Mucosa of rectum (tissue), 2 donors: ENCODE data around the gene OPCML.

ENCODE experiments used
- H3K27ac ChIP-seq, 2 donors: one replicate each; pipeline ENCODE4 v1.7.0; 2013; ENCODE audit warnings: inconsistent platforms in 2 of 2, low read depth in 2 of 2, low read length in 2 of 2
- H3K27me3 ChIP-seq, 2 donors: one replicate each; pipeline ENCODE4 v1.7.0; 2013; ENCODE audit warnings: low read length in 2 of 2; ENCODE audit not compliant: control insufficient read depth in 2 of 2, insufficient read depth in 2 of 2
- H3K36me3 ChIP-seq, 2 donors: one replicate each; pipeline ENCODE4 v1.7.0; 2013; ENCODE audit warnings: low read length in 2 of 2; ENCODE audit not compliant: control insufficient read depth in 2 of 2, insufficient read depth in 2 of 2
- H3K4me1 ChIP-seq, 2 donors: one replicate each; pipeline ENCODE4 v1.7.0; 2013; ENCODE audit warnings: low read length in 2 of 2, mild to moderate bottlenecking in 1 of 2; ENCODE audit not compliant: control insufficient read depth in 2 of 2, insufficient read depth in 2 of 2
- H3K4me3 ChIP-seq, 2 donors: one replicate each; pipeline ENCODE4 v1.7.0; 2013; ENCODE audit warnings: low read length in 2 of 2
- H3K9ac ChIP-seq, 2 donors: one replicate each; pipeline ENCODE4 v1.7.0; 2013; ENCODE audit warnings: low read length in 2 of 2, low read depth in 1 of 2, mild to moderate bottlenecking in 1 of 2
- H3K9me3 ChIP-seq, 2 donors: one replicate each; pipeline ENCODE4 v1.7.0; 2013; ENCODE audit warnings: low read length in 2 of 2; ENCODE audit not compliant: control insufficient read depth in 2 of 2
- donor health status: healthy.
- donor health status: Normal muscosa, but diverticular disease.

Gene OPCML

GRCh38 chr11:133191931-133192330 is 340.4 kb downstream of the OPCML start:
- H3K4me3 ChIP-seq: no peak overlapping the region
- H3K9me3 ChIP-seq: no peaks in the 10 kb centered on the region
- no peaks in the 10 kb centered on the region for H3K4me1 ChIP-seq

GRCh38 chr11:133181667-133182066 is 350.6 kb downstream of the OPCML start:
- Histone ChIP-seq H3K9me3 (no peaks in the 10 kb centered on the region), H3K27me3 (peaks cover 0 to 2% of the 10 kb centered on the region in 2 donors), H3K36me3 (no peaks in the 10 kb centered on the region), H3K4me3 (no peak overlapping the region), H3K9ac (no peak overlapping the region), H3K27ac (no peak overlapping the region), H3K4me1 (no peaks in the 10 kb centered on the region)

More at GRCh38 chr11:133191931-133192330, 340.4 kb downstream of the OPCML start:
- no peak overlapping the region for H3K27ac ChIP-seq
- H3K9ac ChIP-seq: no peak overlapping the region
- no peaks in the 10 kb centered on the region for H3K27me3 ChIP-seq
- no peaks in the 10 kb centered on the region for H3K36me3 ChIP-seq

- no peaks in the 10 kb centered on the region for H3K9me3 ChIP-seq
- peaks cover 0 to 2% of the 10 kb centered on the region in 2 donors for H3K27me3 ChIP-seq
- no peak overlapping the region for H3K27ac ChIP-seq
Measured at GRCh38 chr11:133181066-133181465, 351.2 kb downstream of the OPCML start.

GRCh38 chr11:133180201-133180600 is 352.1 kb downstream of the OPCML start:
- Histone ChIP-seq H3K4me1 (no peaks in the 10 kb centered on the region), H3K36me3 (no peaks in the 10 kb centered on the region), H3K9ac (no peak overlapping the region), H3K27ac (no peak overlapping the region), H3K9me3 (no peaks in the 10 kb centered on the region), H3K4me3 (no peak overlapping the region), H3K27me3 (peaks cover 0 to 2% of the 10 kb centered on the region in 2 donors)

More at GRCh38 chr11:133181066-133181465, 351.2 kb downstream of the OPCML start:
- H3K9ac ChIP-seq: no peak overlapping the region
- no peaks in the 10 kb centered on the region for H3K4me1 ChIP-seq
- H3K4me3 ChIP-seq: no peak overlapping the region
- H3K36me3 ChIP-seq: no peaks in the 10 kb centered on the region

- no peaks in the 10 kb centered on the region for H3K9me3 ChIP-seq
- no peaks in the 10 kb centered on the region for H3K27me3 ChIP-seq
- H3K4me3 ChIP-seq: no peak overlapping the region
- H3K9ac ChIP-seq: no peak overlapping the region
- H3K36me3 ChIP-seq: no peaks in the 10 kb centered on the region
- no peaks in the 10 kb centered on the region for H3K4me1 ChIP-seq
- H3K27ac ChIP-seq: no peak overlapping the region
Measured at GRCh38 chr11:133176748-133177147, 355.6 kb downstream of the OPCML start.

- H3K36me3 ChIP-seq: no peaks in the 10 kb centered on the region
- H3K27ac ChIP-seq: no peak overlapping the region
- no peak overlapping the region for H3K9ac ChIP-seq
- no peaks in the 10 kb centered on the region for H3K27me3 ChIP-seq
- no peaks in the 10 kb centered on the region for H3K9me3 ChIP-seq
- no peaks in the 10 kb centered on the region for H3K4me1 ChIP-seq
- no peak overlapping the region for H3K4me3 ChIP-seq
Measured at GRCh38 chr11:133175103-133175502, 357.2 kb downstream of the OPCML start.

GRCh38 chr11:133173810-133174412 is 358.4 kb downstream of the OPCML start:
- Histone ChIP-seq H3K27me3 (no peaks in the 10 kb centered on the region), H3K27ac (no peak overlapping the region), H3K4me3 (no peak overlapping the region), H3K36me3 (no peaks in the 10 kb centered on the region), H3K9me3 (no peaks in the 10 kb centered on the region), H3K4me1 (no peaks in the 10 kb centered on the region), H3K9ac (no peak overlapping the region)

- no peak overlapping the region for H3K9ac ChIP-seq
- H3K9me3 ChIP-seq: no peaks in the 10 kb centered on the region
- H3K4me3 ChIP-seq: no peak overlapping the region
- H3K4me1 ChIP-seq: no peaks in the 10 kb centered on the region
- no peak overlapping the region for H3K27ac ChIP-seq
- no peaks in the 10 kb centered on the region for H3K27me3 ChIP-seq
- H3K36me3 ChIP-seq: no peaks in the 10 kb centered on the region
Measured at GRCh38 chr11:133172349-133172748, 360.0 kb downstream of the OPCML start.

- no peaks in the 10 kb centered on the region for H3K36me3 ChIP-seq
- no peaks in the 10 kb centered on the region for H3K27me3 ChIP-seq
- H3K4me1 ChIP-seq: no peaks in the 10 kb centered on the region
- no peak overlapping the region for H3K4me3 ChIP-seq
- H3K9me3 ChIP-seq: no peaks in the 10 kb centered on the region
- no peak overlapping the region for H3K27ac ChIP-seq
- no peak overlapping the region for H3K9ac ChIP-seq
Measured at GRCh38 chr11:133171374-133171773, 360.9 kb downstream of the OPCML start.

- Histone ChIP-seq H3K4me3 (no peak overlapping the region), H3K27ac (no peak overlapping the region), H3K27me3 (no peaks in the 10 kb centered on the region), H3K9me3 (no peaks in the 10 kb centered on the region), H3K4me1 (no peaks in the 10 kb centered on the region), H3K9ac (no peak overlapping the region), H3K36me3 (no peaks in the 10 kb centered on the region)
Measured at GRCh38 chr11:133168016-133168415, 364.3 kb downstream of the OPCML start.

- Histone ChIP-seq H3K9me3 (no peaks in the 10 kb centered on the region), H3K9ac (no peak overlapping the region), H3K4me1 (no peaks in the 10 kb centered on the region), H3K36me3 (no peaks in the 10 kb centered on the region), H3K4me3 (no peak overlapping the region), H3K27ac (no peak overlapping the region), H3K27me3 (no peaks in the 10 kb centered on the region)
Measured at GRCh38 chr11:133166662-133167061, 365.6 kb downstream of the OPCML start.
